Liver (tissue), 9 donors: ENCODE measurements around the gene FAM53B. TPM values are rescaled to one million over a fixed set of nuclear protein-coding genes. Genes with fewer than 3 reads are reported as not detected.
A peak's percentile ranks its signal among the peaks of the same experiment; 100 is the strongest.

Experiments used
- DNase-seq: peaks from one replicate; pipeline ENCODE4 v3.0.0-alpha.2; 2017; ENCODE audit warnings: low spot score
- H3K27ac ChIP-seq, 2 donors: one replicate each; pipeline ENCODE4 v1.7.0; 2013; ENCODE audit warnings: inconsistent platforms in 2 of 2, low read length in 2 of 2, control low read depth in 1 of 2, low read depth in 1 of 2, mild to moderate bottlenecking in 1 of 2
- H3K27me3 ChIP-seq, 4 donors: one replicate each; pipeline versions ENCODE4 v1.6.1 to v1.7.0; 2013; ENCODE audit warnings: low read length in 3 of 4, inconsistent platforms in 1 of 4, mild to moderate bottlenecking in 1 of 4, moderate library complexity in 1 of 4; ENCODE audit not compliant: control insufficient read depth in 4 of 4, insufficient read depth in 4 of 4
- H3K36me3 ChIP-seq, 4 donors: one replicate each; pipeline versions ENCODE4 v1.6.1 to v1.7.0; 2013; ENCODE audit warnings: low read length in 3 of 4, mild to moderate bottlenecking in 3 of 4, low read depth in 1 of 4, moderate library complexity in 1 of 4; ENCODE audit not compliant: control insufficient read depth in 4 of 4, insufficient read depth in 3 of 4
- H3K4me1 ChIP-seq, 4 donors: one replicate each; pipeline versions ENCODE4 v1.6.1 to v1.7.0; 2013; ENCODE audit warnings: low read length in 3 of 4, mild to moderate bottlenecking in 3 of 4, moderate library complexity in 1 of 4; ENCODE audit not compliant: control insufficient read depth in 4 of 4, insufficient read depth in 4 of 4
- H3K4me3 ChIP-seq, 3 donors: one replicate each; pipeline versions ENCODE4 v1.6.1 to v1.7.0; 2013; ENCODE audit warnings: low read length in 3 of 3, control low read depth in 1 of 3, low read depth in 1 of 3, mild to moderate bottlenecking in 1 of 3
- H3K9ac ChIP-seq, 2 donors: one replicate each; pipeline ENCODE4 v1.7.0; 2013; ENCODE audit warnings: low read length in 2 of 2, mild to moderate bottlenecking in 2 of 2, moderate library complexity in 2 of 2, control low read depth in 1 of 2, low read depth in 1 of 2
- H3K9me3 ChIP-seq, 4 donors: one replicate each; pipeline versions ENCODE4 v1.6.1 to v1.7.0; 2013; ENCODE audit warnings: low read length in 3 of 4; ENCODE audit not compliant: control insufficient read depth in 4 of 4
- CTCF ChIP-seq: fragments of 150-350 bp; IDR thresholded peaks from 2 replicates; pipeline ENCODE4 v1.5.1; 2017; ENCODE audit warnings: improper control_type of control experiment, low read depth, low read length; ENCODE audit not compliant: missing input control
- FOXA2 ChIP-seq: IDR thresholded peaks from 2 replicates; pipeline ENCODE4 v1.6.1; 2016; ENCODE audit warnings: antibody characterized with exemption
- GABPA ChIP-seq, 2 donors: IDR thresholded peaks in 1 of 2; conservative IDR thresholded peaks in 1 of 2; 2 replicates each; pipeline ENCODE4 v1.6.1; 2016; ENCODE audit warnings: antibody characterized with exemption in 2 of 2, mild to moderate bottlenecking in 1 of 2, moderate library complexity in 1 of 2
- HNF4A ChIP-seq, 2 donors: conservative IDR thresholded peaks; 2 replicates each; pipeline ENCODE4 v1.6.1; 2016; ENCODE audit warnings: antibody characterized with exemption in 2 of 2, mild to moderate bottlenecking in 2 of 2
- HNF4G ChIP-seq: IDR thresholded peaks from 2 replicates; pipeline ENCODE4 v1.6.1; 2016; ENCODE audit warnings: antibody characterized with exemption
- MAX ChIP-seq: IDR thresholded peaks from 2 replicates; pipeline ENCODE4 v1.6.1; 2016; ENCODE audit warnings: antibody characterized with exemption
- NR2F2 ChIP-seq: IDR thresholded peaks from 2 replicates; pipeline ENCODE4 v1.6.1; 2016; ENCODE audit warnings: antibody characterized with exemption
- RAD21 ChIP-seq, 2 donors: IDR thresholded peaks; 2 replicates each; pipeline ENCODE4 v1.6.1; 2016; ENCODE audit warnings: antibody characterized with exemption in 2 of 2, mild to moderate bottlenecking in 2 of 2
- SP1 ChIP-seq: IDR thresholded peaks from 2 replicates; pipeline ENCODE4 v1.6.1; 2018; ENCODE audit warnings: antibody characterized with exemption, mild to moderate bottlenecking
- YY1 ChIP-seq: IDR thresholded peaks from 2 replicates; pipeline ENCODE4 v1.6.1; 2016; ENCODE audit warnings: antibody characterized with exemption, mild to moderate bottlenecking
- ZBTB33 ChIP-seq: IDR thresholded peaks from 2 replicates; pipeline ENCODE4 v1.6.1; 2016; ENCODE audit warnings: antibody characterized with exemption
- WGBS: extraction: QIAGEN DNeasy Blood & Tissue Kit; methylation state at CpG from one replicate; pipeline ENCODE4 v1.1.7; 2013; 5-methylcytosine and 5-hydroxymethylcytosine counted together
- polyA plus RNA-seq, 2 donors: library from polyadenylated mRNA; stranded (reverse) in 1 of 2; unstranded in 1 of 2; fragments of 200-250 nt in 1 of 2; fragments of >200 nt in 1 of 2; fragmentation: Nextera tagmentation in 1 of 2; extraction: Ambion mirVana in 1 of 2; gene quantifications; one replicate each; pipeline versions ENCODE4 v1.2.1 to v1.2.3, GENCODE V29; 2013 to 2015
- total RNA-seq, 2 donors: library from RNA; depleted of rRNA; stranded (reverse); fragments of >200 nt; gene quantifications; one replicate each; pipeline ENCODE4 v1.2.3, GENCODE V29; 2014
- TF ChIP-seq, protein P1 (sequence below): IDR thresholded peaks from 2 replicates; pipeline ENCODE4 v1.6.1; 2016; ENCODE audit warnings: antibody characterized with exemption, mild to moderate bottlenecking
- donor health status: healthy.
- donor health status: healthy.
- donor health status: healthy.
- donor health status: healthy.
- donor health status: healthy.

Gene FAM53B
- total and polyA plus RNA-seq, 4 donors = 1.1 to 24.0 (median 6.3) TPM

DNA sequence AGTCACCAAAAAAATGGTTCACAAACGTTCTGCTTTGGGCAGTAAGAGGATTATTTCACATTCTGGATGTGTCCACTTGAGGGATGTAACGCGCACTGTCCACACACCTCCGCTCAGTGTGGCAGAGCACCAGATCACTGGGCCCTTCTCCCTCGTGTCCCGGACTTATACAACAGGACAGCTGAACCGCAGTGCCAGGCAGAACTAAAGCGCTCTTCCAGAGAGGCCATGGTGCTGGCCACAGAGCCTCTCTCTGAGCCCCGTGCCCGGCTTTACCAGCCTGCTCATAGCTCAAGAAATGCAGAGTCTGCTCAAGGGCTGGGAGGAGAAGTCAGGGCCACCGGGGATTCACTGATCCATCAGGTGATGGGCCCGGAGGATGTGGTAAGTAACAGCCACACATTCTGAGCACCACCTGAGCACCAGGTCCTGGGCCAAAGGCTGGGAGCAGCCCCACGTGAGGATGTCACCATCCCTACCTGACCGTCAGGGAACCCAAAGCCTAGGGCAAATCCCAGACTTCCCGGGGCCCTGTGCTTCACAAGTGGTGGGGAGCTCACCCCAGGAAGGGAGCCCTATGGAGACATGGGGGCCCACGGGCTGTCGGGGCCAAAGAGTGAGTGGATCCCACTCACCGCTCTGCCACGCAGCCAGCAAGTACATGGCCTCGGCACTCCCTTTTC, 74.9 kb downstream of the FAM53B start:
- TF ChIP-seq GABPA (IDR thresholded peaks at IDR 0.05 in 1 of 2, conservative IDR thresholded peaks at IDR 0.05 in 1 of 2) = no peak
- TF ChIP-seq HNF4G = no peak
- TF ChIP-seq, protein P1, sequence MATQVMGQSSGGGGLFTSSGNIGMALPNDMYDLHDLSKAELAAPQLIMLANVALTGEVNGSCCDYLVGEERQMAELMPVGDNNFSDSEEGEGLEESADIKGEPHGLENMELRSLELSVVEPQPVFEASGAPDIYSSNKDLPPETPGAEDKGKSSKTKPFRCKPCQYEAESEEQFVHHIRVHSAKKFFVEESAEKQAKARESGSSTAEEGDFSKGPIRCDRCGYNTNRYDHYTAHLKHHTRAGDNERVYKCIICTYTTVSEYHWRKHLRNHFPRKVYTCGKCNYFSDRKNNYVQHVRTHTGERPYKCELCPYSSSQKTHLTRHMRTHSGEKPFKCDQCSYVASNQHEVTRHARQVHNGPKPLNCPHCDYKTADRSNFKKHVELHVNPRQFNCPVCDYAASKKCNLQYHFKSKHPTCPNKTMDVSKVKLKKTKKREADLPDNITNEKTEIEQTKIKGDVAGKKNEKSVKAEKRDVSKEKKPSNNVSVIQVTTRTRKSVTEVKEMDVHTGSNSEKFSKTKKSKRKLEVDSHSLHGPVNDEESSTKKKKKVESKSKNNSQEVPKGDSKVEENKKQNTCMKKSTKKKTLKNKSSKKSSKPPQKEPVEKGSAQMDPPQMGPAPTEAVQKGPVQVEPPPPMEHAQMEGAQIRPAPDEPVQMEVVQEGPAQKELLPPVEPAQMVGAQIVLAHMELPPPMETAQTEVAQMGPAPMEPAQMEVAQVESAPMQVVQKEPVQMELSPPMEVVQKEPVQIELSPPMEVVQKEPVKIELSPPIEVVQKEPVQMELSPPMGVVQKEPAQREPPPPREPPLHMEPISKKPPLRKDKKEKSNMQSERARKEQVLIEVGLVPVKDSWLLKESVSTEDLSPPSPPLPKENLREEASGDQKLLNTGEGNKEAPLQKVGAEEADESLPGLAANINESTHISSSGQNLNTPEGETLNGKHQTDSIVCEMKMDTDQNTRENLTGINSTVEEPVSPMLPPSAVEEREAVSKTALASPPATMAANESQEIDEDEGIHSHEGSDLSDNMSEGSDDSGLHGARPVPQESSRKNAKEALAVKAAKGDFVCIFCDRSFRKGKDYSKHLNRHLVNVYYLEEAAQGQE = no peak
- no peak for TF ChIP-seq RAD21 (IDR thresholded peaks at IDR 0.05)
- TF ChIP-seq MAX = no peak
- TF ChIP-seq SP1 = no peak
- peaks cover 0 to 2% (median 0%) of the 10 kb centered on the region in 4 donors for H3K4me1 ChIP-seq

DNA sequence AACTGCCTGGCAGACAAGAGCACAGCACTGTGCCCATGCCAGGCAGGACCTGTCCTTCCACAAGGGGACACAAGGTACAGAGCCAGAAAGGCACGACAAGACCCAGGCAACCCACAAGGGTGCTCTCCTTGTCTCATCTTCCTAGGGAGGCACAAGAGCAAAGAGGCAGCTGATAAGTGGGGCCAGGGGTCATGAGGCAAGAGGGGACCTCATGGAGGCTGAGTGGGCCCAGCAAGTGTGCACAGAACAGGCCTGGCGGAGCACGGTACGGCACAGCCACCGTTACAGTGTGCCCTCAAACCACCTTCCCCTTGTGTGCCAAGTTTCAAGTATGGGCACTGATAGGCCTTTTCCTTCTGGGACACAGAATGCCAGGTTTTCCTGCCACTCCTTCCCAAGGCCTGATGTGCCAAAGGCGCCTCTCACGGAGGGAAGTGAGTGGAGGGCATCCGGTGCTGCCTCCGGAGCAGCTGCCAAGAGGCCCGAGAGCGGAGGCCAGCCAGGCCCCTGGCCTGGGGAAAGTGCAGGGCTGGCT, 75.6 kb downstream of the FAM53B start:
- H3K9ac ChIP-seq = no peak overlapping the region

More for the DNA sequence above, 74.9 kb downstream of the FAM53B start:
- no peak overlapping the region for H3K27ac ChIP-seq
- H3K9ac ChIP-seq = no peak overlapping the region
- H3K27me3 ChIP-seq = no peaks in the 10 kb centered on the region
- no peaks in the 10 kb centered on the region for H3K9me3 ChIP-seq
- no peak overlapping the region for H3K4me3 ChIP-seq
- no peak for DNase-seq
- peaks cover 0 to 4% (median 0%) of the 10 kb centered on the region in 4 donors for H3K36me3 ChIP-seq
- 92% methylated on average over 20 of the region's 20 CpGs for WGBS

More for the DNA sequence above, 75.6 kb downstream of the FAM53B start:
- Histone ChIP-seq H3K4me3 (no peak overlapping the region), H3K4me1 (peaks cover 0 to 2% (median 0%) of the 10 kb centered on the region in 4 donors), H3K27ac (no peak overlapping the region), H3K36me3 (peaks cover 0 to 4% (median 0%) of the 10 kb centered on the region in 4 donors), H3K9me3 (no peaks in the 10 kb centered on the region), H3K27me3 (no peaks in the 10 kb centered on the region)
- TF ChIP-seq YY1 (no peak), RAD21 (IDR thresholded peaks at IDR 0.05) (no peak), HNF4A (conservative IDR thresholded peaks at IDR 0.05) (no peak), HNF4G (no peak), ZBTB33 (no peak), FOXA2 (no peak), NR2F2 (peak; percentile 20), CTCF (no peak)
- no peak for DNase-seq
- 83% methylated on average over 11 of the region's 11 CpGs for WGBS
